Neural cell (in vitro differentiated cells): ENCODE data around the gene MMADHC. TPM values are rescaled to one million over a fixed set of nuclear protein-coding genes. Genes with fewer than 3 reads are reported as not detected.

Experiments used
- H2AFZ ChIP-seq: fragments of 200-600, 300-800 bp; sonication (generic), shearing (Covaris generic); 2 replicates; pipeline ENCODE4 v1.6.0; 2014; ENCODE audit warnings: low read depth, mild to moderate bottlenecking, antibody characterized with exemption, low read length, moderate library complexity
- H3F3A ChIP-seq: fragments of 200-600 bp; shearing (Covaris generic); 2 replicates; pipeline ENCODE4 v1.6.1; 2016; ENCODE audit warnings: mild to moderate bottlenecking, moderate library complexity, mixed read lengths, antibody characterized with exemption, low read length; ENCODE audit not compliant: insufficient read depth, poor library complexity, severe bottlenecking
- H3K27ac ChIP-seq: fragments of 200-600, 300-800 bp; sonication (generic), shearing (Covaris generic); 2 replicates; pipeline ENCODE4 v1.5.1; 2014; ENCODE audit warnings: mild to moderate bottlenecking, low read length, moderate library complexity
- H3K27me3 ChIP-seq: fragments of 300-800, 200-600 bp; sonication (generic), shearing (Covaris generic); 2 replicates; pipeline ENCODE4 v1.6.0; 2014; ENCODE audit warnings: mild to moderate bottlenecking, low read depth, low read length, moderate library complexity; ENCODE audit not compliant: insufficient read depth
- H3K36me3 ChIP-seq: fragments of 300-800, 200-600 bp; sonication (generic), shearing (Covaris generic); 2 replicates; pipeline ENCODE4 v1.5.1; 2014; ENCODE audit warnings: mild to moderate bottlenecking, antibody characterized with exemption, low read length, moderate library complexity; ENCODE audit not compliant: insufficient read depth
- H3K4me2 ChIP-seq: fragments of 300-800, 200-600 bp; sonication (generic), shearing (Covaris generic); 2 replicates; pipeline ENCODE4 v1.6.0; 2014; ENCODE audit warnings: mild to moderate bottlenecking, low read length
- H3K4me3 ChIP-seq: fragments of 300-800, 200-600 bp; sonication (generic), shearing (Covaris generic); 2 replicates; pipeline ENCODE4 v1.5.1; 2014; ENCODE audit warnings: mild to moderate bottlenecking, low read length, moderate library complexity
- H3K79me2 ChIP-seq: fragments of 200-600 bp; shearing (Covaris generic); replicated peaks from 2 replicates; pipeline ENCODE4 v1.6.0; 2014; ENCODE audit warnings: mild to moderate bottlenecking, low read length, moderate library complexity; ENCODE audit not compliant: insufficient read depth
- H3K9ac ChIP-seq: fragments of 300-800, 200-600 bp; sonication (generic), shearing (Covaris generic); 2 replicates; pipeline ENCODE4 v1.6.1; 2016; ENCODE audit warnings: mild to moderate bottlenecking, low read length, mixed read lengths
- H3K9me2 ChIP-seq: fragments of 200-600 bp; shearing (Covaris generic); 2 replicates; pipeline ENCODE4 v1.6.1; 2016; ENCODE audit warnings: mild to moderate bottlenecking, low read length, mixed read lengths; ENCODE audit not compliant: insufficient read depth
- H3K9me3 ChIP-seq: fragments of 200-600, 300-800 bp; sonication (generic), shearing (Covaris generic); 2 replicates; pipeline ENCODE4 v1.6.1; 2016; ENCODE audit warnings: mild to moderate bottlenecking, mixed run types, low read length, moderate library complexity, mixed read lengths
- H4K20me1 ChIP-seq: fragments of 200-600 bp; shearing (Covaris generic); 2 replicates; pipeline ENCODE4 v1.6.1; 2016; ENCODE audit warnings: mild to moderate bottlenecking, mixed run types; ENCODE audit not compliant: insufficient read depth
- CTCF ChIP-seq: fragments of 450-650 bp; IDR thresholded peaks from 2 replicates; pipeline ENCODE4 v1.5.1; 2014; ENCODE audit warnings: antibody characterized with exemption, mild to moderate bottlenecking, moderate library complexity; ENCODE audit not compliant: poor library complexity, severe bottlenecking
- EP300 ChIP-seq: fragments of 450-650 bp; conservative IDR thresholded peaks from 2 replicates; pipeline ENCODE4 v1.6.1; 2014; ENCODE audit warnings: antibody characterized with exemption, mild to moderate bottlenecking, moderate library complexity; ENCODE audit not compliant: poor library complexity, severe bottlenecking
- EZH2 ChIP-seq: fragments of 200-600, 300-800 bp; shearing (Covaris generic), sonication (generic); IDR thresholded peaks from 2 replicates; pipeline ENCODE4 v1.6.1; 2014; ENCODE audit warnings: antibody characterized with exemption, low read length, borderline replicate concordance, mild to moderate bottlenecking; ENCODE audit not compliant: insufficient read depth, poor library complexity, severe bottlenecking
- MXI1 ChIP-seq: fragments of 450-650 bp; conservative IDR thresholded peaks from 2 replicates; pipeline ENCODE4 v1.6.1; 2014; ENCODE audit warnings: antibody characterized with exemption, mild to moderate bottlenecking; ENCODE audit not compliant: poor library complexity, severe bottlenecking
- POLR2AphosphoS5 ChIP-seq: IDR thresholded peaks from 2 replicates; pipeline ENCODE4 v1.6.1; 2012
- RAD21 ChIP-seq: fragments of 450-650 bp; conservative IDR thresholded peaks from 2 replicates; pipeline ENCODE4 v1.6.1; 2014; ENCODE audit warnings: antibody characterized with exemption, mild to moderate bottlenecking, moderate library complexity
- REST ChIP-seq: IDR thresholded peaks from 2 replicates; pipeline ENCODE4 v1.6.1; 2012; ENCODE audit warnings: borderline replicate concordance
- SMC3 ChIP-seq: fragments of 450-650 bp; conservative IDR thresholded peaks from 2 replicates; pipeline ENCODE4 v1.6.1; 2014; ENCODE audit warnings: antibody characterized with exemption, mild to moderate bottlenecking, moderate library complexity; ENCODE audit not compliant: poor library complexity
- TAF1 ChIP-seq: IDR thresholded peaks from 2 replicates; pipeline ENCODE4 v1.6.1; 2012; ENCODE audit warnings: low read depth
- polyA plus RNA-seq: library from polyadenylated mRNA; depleted of rRNA; stranded (reverse); fragments of >200 nt; gene quantifications from 2 replicates; pipeline ENCODE4 v1.2.3, GENCODE V29; 2014

MMADHC gene
- polyA plus RNA-seq, 1 donor from 2014 or later = 250 TPM

DNA sequence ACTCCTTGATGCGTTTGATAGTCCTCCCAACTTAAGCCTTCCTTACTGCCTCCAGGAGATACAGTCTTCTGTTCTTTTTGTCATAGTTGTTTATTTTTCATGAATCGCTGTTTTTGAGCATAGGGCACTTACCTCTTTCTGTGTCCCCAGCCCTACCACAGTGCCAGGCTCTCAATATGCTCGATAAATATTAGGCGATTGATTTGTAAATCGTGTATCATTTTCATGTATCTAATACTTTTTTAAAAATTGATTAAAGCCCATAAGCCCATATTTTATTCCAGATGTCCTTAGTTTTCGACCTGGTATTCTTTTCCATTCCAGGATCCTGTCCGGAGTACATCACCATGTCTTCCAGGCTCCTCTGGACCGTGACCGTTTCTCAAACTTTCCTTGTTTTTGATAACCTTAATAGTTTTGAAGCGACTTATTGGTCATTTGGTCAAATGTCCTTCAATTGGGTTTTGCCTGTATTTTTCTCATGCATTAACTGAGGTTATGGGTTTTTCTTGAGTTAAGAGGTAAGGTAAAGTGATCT is 444 bp upstream of the MMADHC start:
- Histone ChIP-seq H3K4me3 (peak overlapping the region; percentile 79), H2AFZ (peak overlapping the region; percentile 92), H3K79me2 (peaks cover 44% of the 10 kb centered on the region), H3K9ac (peak overlapping the region; percentile 97), H3K9me3 (no peaks in the 10 kb centered on the region), H4K20me1 (no peaks in the 10 kb centered on the region), H3K4me2 (peak overlapping the region; percentile 33), H3K9me2 (no peaks in the 10 kb centered on the region), H3K27ac (peak overlapping the region; percentile 97), H3K36me3 (no peaks in the 10 kb centered on the region), H3F3A (no peaks in the 10 kb centered on the region), H3K27me3 (no peaks in the 10 kb centered on the region)
- TF ChIP-seq RAD21 = no peak

DNA sequence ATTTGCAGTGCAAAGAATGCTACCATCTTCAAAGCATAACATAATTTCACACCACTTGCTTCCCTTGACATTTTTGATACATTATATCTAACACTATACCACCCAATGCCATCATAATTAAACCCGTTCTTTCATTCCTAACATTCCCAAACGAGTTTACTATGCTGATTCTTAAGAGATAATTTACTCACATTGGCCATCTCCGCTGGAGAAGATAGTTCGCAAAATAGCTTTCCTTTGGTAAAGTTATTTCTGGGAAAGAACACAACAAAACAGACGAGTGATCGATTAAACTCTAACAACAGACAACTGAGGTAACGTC is 716 bp downstream of the MMADHC start:
- peak overlapping the region; percentile 92 for H2AFZ ChIP-seq
- H3K9me2 ChIP-seq = no peaks in the 10 kb centered on the region
- no peaks in the 10 kb centered on the region for H3F3A ChIP-seq
- peak overlapping the region; percentile 97 for H3K9ac ChIP-seq
- H3K9me3 ChIP-seq = no peaks in the 10 kb centered on the region
- no peaks in the 10 kb centered on the region for H3K27me3 ChIP-seq
- peak overlapping the region; percentile 88 for H3K4me2 ChIP-seq
- TF ChIP-seq RAD21 (no peak), CTCF (no peak), EZH2 (no peak), REST (no peak), POLR2AphosphoS5 (no peak), EP300 (no peak), SMC3 (no peak), MXI1 (no peak), TAF1 (no peak)
- H3K27ac ChIP-seq = peak overlapping the region; percentile 97
- peak overlapping the region; percentile 79 for H3K4me3 ChIP-seq
- no peaks in the 10 kb centered on the region for H4K20me1 ChIP-seq
- peaks cover 50% of the 10 kb centered on the region for H3K79me2 ChIP-seq
- no peaks in the 10 kb centered on the region for H3K36me3 ChIP-seq

DNA sequence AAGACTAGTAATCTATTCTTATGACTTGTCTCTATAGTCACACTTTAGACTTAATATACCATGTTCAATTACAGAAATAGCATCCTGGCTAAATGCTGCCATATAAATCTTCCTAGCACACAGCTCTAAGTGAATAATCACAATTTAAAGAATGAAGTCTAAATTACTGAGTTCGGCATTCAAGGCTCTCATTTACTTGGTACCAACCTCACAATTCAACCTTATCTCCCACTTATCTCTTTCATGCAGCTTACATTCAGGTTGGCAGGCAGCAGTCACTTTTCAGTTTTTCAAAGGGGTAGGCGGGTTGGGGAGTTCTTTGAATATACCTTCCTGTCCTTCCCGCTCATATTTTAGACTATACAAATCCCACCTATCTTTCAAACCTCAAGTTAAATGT is 1.5 kb downstream of the MMADHC start:
- peaks cover 5% of the 10 kb centered on the region for H3K36me3 ChIP-seq
- no peaks in the 10 kb centered on the region for H3K9me3 ChIP-seq
- peak overlapping the region; percentile 79 for H3K4me3 ChIP-seq
- H3K79me2 ChIP-seq = peaks cover 50% of the 10 kb centered on the region
- peak overlapping the region; percentile 97 for H3K9ac ChIP-seq
- no peak overlapping the region for H2AFZ ChIP-seq
- H3K9me2 ChIP-seq = no peaks in the 10 kb centered on the region
- no peaks in the 10 kb centered on the region for H4K20me1 ChIP-seq
- H3K4me2 ChIP-seq = peak overlapping the region; percentile 88
- TF ChIP-seq EZH2 (no peak), REST (no peak), RAD21 (no peak), SMC3 (no peak), MXI1 (no peak), EP300 (no peak), TAF1 (no peak), POLR2AphosphoS5 (no peak), CTCF (no peak)
- peak overlapping the region; percentile 97 for H3K27ac ChIP-seq
- H3K27me3 ChIP-seq = no peaks in the 10 kb centered on the region
- H3F3A ChIP-seq = no peaks in the 10 kb centered on the region
